GM19324 (cell line): ENCODE results near the gene FAM131C.

Experiments used
- ATAC-seq: cut with Tn5 transposase; IDR thresholded peaks from one replicate; pipeline ENCODE4 v1.9.1; 2021; ENCODE audit warnings: mild to moderate bottlenecking, moderate library complexity; ENCODE audit not compliant: unreplicated experiment, low FRiP score

The FAM131C gene

GRCh38 chr1:16077406-16078245 lies 4.2 kb upstream of the FAM131C start:
- ATAC-seq = no peak

DNA sequence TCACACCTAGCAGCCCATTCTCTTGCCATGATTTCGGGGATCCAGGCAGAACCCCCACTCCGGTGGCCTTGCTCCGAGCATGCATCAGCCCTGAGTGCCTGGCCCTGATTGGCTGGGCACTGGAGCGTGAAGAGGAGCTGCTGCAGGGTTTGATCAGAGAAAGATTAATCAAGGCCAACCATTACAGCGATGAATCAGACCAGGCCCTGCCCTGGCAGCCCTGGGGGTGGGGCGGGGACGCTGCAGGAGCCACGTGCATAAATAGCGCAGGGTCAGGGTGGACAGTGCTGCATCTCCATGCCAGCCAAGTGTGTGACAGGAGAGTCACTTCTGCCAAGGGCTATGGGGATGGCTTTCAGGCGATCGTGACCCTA lies 3.4 kb upstream of the FAM131C start:
- no peak for ATAC-seq

DNA sequence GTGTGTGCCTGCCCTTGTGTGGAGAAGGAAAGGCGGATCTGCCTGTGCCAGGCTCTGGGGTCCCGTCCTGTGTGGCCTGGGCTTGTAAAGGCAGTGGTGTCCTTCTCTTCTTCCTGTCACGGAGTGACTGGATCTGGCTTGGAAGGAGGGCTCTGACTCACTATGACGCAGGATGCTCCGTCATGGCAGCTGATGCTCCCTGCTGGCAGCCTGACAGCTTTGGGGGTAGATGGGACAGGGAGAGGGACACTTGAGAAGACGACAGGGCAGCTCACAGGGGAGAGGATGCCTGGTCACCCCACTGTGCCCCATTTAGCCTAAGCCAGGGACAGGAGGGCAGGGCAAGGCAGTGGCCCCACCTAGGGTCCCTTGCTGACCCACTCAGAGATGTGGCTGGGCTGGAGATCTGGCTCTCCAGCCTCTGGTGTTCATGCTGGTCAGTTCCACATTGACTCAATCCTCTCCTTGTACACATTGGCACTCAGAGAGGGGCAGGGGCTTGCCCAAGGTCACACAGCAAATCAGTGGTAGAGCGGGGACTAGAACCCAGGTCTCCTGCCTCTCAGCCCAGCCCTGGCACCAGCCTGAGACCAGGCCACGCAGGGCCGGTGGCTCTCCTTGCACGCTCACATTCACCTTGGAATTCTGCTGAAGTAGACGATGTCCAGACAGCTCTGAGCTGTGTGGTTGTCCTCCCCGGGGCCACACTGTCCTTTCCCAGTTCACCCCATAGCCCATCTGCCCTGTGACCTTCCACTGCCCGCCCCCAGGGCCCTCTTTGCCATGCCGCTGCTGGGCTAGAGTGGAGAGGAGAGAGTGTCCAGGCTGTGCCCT lies 2.8 kb upstream of the FAM131C start:
- ATAC-seq = no peak

GRCh38 chr1:16075337-16076030 lies 2.0 kb upstream of the FAM131C start:
- ATAC-seq = no peak

DNA sequence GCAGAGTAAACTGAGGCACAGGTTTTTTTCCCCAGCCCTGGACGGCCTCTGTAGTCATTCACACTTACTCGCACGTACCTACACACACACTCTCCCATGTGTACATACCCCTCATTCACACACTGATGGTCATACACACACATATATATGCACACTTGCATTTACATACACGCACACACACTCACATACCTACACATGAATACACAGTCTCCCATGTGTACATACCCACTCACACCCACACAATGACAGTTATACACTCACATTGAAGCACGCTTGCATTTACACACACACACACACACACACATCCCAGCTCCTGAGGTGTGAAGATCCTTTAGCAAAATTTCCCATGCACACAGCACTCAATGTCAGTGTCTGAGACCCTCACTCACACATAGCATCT lies 766 bp upstream of the FAM131C start:
- no peak for ATAC-seq

DNA sequence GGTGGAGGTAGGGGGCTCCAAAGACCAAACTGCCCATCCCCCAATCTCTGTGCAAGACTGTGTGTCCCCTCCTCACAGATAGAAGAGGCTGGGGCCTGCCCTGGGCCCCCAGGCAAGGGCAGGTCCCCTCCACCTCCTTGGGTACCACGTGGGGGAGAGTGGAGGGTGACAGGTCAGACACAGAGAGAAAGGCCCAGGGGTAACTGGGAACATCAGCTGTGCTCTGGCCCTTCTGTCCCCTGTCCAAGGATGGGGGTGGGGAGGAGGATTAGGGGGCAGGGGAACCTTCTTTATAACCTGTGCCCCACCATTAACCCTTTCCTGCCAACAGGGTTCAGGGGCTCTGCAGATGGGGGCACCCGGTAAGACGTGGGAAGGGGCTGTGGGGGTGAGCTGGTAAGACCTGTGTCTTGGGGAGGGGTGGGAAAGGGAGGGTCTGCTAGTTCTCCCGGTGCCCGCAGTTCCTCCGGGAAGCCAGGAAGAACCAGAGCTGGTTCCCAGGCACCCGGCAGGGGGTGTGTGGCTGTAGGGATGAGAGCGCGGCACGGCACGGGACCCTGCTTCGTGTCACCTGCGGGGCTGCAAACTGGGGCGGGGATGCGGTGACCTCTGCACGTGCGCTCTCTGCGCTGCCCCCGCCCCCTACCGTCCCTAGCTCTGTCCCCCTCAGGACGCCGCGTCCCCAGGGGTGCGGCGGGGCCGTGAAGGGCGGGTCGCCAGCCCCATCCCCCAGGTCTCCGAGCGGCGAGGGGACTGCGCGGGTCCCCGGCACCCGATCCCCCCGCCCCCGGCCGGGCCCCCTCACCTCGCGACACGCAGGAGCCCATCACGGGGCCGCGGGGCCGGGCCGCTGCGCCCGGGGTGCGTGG lies 601 bp downstream of the FAM131C start:
- no peak for ATAC-seq

DNA sequence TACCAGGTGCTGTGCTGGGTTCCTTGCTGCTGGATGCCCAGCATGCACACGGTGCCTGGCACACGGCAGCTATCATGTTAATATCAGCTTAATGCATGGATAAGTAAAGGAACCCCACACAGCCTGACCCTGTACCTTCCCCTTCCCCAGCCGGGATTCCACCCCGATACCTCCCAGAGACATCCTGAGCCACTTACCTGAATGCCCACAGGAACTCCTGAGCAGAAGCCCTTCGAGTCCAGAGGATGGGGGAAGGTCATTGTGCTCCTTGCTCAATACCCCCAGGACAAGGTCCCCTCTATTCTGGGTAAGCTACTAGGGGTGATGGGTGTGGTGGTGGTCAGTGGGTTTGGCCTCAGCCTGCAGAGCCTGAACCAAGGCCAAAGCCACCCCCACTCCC lies 1.4 kb downstream of the FAM131C start:
- no peak for ATAC-seq

GRCh38 chr1:16071614-16072013 lies 1.8 kb downstream of the FAM131C start:
- ATAC-seq = no peak

- ATAC-seq = no peak
Observed at GRCh38 chr1:16070640-16071355, 2.7 kb downstream of the FAM131C start.

DNA sequence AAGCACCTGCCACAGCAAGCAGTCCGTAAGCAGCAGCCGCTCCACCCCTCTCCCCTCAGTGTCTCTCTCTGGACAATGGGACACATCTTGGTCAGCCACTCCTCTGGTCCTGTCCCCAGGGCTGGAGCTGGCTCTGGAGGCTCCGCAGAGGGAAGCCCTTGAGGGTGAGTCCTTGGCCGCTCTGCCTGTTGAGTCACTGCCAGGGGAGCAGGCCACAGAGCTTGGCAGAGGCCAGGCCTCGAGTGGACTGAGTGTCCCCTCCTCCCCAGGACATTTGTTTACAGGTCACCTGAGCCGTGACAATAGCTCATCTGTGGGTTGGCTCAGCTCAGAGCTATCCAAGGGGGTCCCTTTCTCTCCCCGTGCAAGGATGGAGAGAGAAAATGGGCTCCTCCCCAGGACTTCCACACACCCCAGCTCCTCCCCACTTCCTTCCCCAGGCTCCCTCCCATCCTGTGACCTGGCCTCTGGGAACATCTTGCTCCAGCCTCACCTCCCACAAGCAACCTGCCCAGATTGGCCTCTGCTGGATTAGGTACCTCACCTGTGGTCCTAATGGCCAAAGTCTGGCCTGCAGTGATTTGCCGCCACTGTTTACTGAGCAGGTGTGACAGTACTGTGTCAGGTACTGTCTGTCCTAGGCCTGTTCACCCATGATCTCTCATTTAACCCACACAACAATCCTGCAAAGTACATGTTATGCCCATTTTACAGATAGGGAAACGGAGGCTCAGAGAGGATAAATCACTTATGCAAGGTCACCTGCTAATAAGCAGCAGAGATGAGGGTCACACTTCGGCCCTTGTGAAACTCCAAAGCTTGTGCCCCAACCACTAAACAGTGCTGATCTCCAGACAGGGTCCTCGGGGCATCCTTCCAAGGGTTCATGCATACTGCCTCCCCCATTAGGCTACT lies 4.8 kb downstream of the FAM131C start:
- ATAC-seq = no peak

GRCh38 chr1:16067933-16068332 lies 5.5 kb downstream of the FAM131C start:
- no peak for ATAC-seq

- ATAC-seq = no peak
Observed at GRCh38 chr1:16067127-16067768, 6.2 kb downstream of the FAM131C start.

GRCh38 chr1:16066245-16066644 lies 7.2 kb downstream of the FAM131C start:
- no peak for ATAC-seq

- no peak for ATAC-seq
Observed at GRCh38 chr1:16065269-16065576, 8.2 kb downstream of the FAM131C start.

- no peak for ATAC-seq
Observed at GRCh38 chr1:16064536-16065268, 8.7 kb downstream of the FAM131C start.

GRCh38 chr1:16063921-16064320 lies 9.5 kb downstream of the FAM131C start:
- ATAC-seq = no peak

- no peak for ATAC-seq
Observed at GRCh38 chr1:16063226-16063829, 10.1 kb downstream of the FAM131C start.
